GM19035 (cell line): ENCODE measurements around the gene MBOAT7.
"Not testable (repeated sequence)": the region's sequence is repeated elsewhere in the genome, so short reads cannot be mapped to it uniquely, and the experiment has no call there.

Experiments
- ATAC-seq: cut with Tn5 transposase; IDR thresholded peaks from one replicate; pipeline ENCODE4 v1.9.1; 2021; ENCODE audit not compliant: unreplicated experiment

The MBOAT7 gene

DNA sequence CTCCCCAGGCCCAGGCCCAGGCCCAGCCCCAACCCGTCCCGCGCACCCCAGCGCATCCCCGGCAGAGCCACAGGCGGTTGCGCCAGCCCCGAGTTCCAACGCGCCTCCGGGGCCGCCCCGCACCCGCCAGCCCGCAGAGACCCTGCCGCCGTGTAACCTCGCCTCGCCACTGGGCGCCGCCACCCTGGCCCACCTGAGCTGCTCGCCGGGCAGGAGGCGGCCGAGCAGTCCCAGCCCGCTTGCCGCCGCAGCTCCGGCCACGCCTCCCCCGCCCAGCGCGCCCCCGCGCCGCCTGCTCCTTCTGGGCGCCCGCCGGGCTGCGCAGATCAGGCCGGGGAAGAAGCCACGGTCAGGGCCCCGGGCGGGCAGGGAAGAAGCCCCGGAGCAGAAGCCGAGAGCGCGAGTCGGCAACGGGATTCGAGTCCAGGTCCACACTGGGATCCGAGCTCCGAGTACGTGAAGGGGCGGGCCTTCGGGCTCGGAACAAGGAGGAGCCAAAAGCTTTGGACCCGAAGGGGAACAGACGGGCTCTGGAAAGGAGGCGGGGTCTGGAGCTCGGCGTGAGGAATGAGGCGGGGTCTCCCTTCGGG, at the start of gene MBOAT7:
Gene MBOAT7 (minus strand): TSS at position 436 of the 590 bp plus-strand sequence. CDS start 1,072 bp downstream, outside the sequence.
- ATAC-seq, result peak; percentile 20

DNA sequence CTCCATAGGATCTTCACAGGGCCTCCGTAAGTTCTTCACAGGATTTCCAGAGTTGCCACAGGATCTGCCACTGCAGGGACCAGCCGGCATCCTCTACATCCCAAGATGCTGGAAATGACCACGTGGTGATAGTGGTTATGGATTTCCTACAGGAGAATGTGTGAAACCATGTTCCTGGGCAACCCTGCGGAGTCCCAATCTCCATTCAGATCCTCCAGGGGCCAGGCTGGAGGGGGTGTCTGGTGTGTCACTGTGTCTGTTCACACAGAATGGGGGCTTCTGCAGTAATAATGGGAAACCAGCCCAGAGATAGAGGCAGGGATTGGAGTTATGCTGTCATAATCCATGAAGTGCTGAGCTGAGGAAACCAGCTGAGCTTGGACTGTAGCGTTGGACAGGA, 44.6 kb upstream of the MBOAT7 start:
- no peak for ATAC-seq

GRCh38 chr19:54231077-54231931, 41.9 kb upstream of the MBOAT7 start:
- peak; percentile 59 for ATAC-seq

- no peak for ATAC-seq
Measured at GRCh38 chr19:54230031-54230430, 40.7 kb upstream of the MBOAT7 start.

GRCh38 chr19:54229146-54229545, 39.8 kb upstream of the MBOAT7 start:
- no peak for ATAC-seq

DNA sequence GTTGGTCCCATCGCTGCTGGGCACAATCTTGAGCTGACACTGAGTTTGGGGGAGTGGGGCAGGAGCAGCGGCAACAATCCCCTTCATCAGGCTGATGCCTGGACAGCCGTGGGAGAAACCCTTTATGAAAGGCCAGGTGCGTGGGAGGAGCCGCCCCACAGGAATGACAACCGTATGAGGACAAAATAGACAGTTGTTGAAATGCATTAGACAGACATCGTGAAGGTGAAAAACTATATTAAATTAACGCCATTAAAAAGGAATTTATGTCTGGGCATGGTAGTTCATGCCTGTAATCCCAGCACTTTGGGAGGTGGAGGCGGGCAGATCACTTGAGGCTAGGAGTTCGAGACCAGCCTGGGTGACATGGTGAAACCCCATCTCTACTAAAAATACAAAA, 35.2 kb upstream of the MBOAT7 start:
- ATAC-seq, result not testable (repeated sequence)

GRCh38 chr19:54223937-54224281, 34.5 kb upstream of the MBOAT7 start:
- ATAC-seq, result not testable (repeated sequence)

GRCh38 chr19:54223277-54223936, 34.0 kb upstream of the MBOAT7 start:
- not testable (repeated sequence) for ATAC-seq

DNA sequence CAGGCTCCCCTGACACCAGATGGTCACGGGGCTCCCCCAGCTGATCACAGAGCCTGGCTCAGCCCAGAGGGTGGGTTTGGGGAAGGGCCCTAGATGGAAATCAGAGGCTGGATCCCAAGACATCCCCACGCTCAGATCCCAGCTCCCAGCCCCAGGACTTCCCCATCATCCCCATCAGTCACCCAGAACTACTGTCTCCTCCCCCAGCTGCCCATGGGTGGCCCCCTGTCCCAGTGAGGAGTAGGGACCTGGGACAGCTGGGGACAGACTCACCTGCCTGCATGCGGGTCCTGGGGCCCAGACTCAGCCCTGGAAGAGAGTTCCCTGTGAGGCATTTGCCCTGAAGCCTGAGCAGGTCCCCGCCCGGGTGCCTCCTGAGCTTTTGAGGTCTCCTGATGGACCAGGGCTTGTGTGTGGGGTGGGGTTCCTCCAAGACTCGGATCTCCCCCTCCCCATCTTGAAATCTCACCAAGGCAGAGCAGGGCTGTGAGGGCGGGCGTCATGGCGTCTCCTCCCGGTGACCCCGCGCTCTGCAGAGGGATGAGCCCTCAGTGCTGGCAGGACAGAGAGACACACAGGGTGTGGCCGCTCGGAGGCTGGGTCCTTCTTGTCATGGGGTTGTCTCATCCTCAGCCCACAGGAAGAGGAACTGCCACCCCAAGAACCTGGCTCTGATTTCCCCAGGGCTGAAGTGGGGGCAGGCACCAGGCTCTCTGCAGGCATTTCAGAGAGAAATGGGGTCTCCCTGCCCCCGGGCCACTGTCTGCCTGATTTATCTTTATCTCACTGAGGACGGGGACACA, 33.3 kb upstream of the MBOAT7 start, which contains the start of gene LILRB3:
Gene LILRB3 (minus strand): TSS at position 534 of the 803 bp plus-strand sequence. CDS start 31 bp downstream, at position 503.
- not testable (repeated sequence) for ATAC-seq

- not testable (repeated sequence) for ATAC-seq
Measured at GRCh38 chr19:54221947-54222346, 32.6 kb upstream of the MBOAT7 start.

GRCh38 chr19:54219702-54220101, 30.3 kb upstream of the MBOAT7 start:
- not testable (repeated sequence) for ATAC-seq

- ATAC-seq, result no peak
Measured at GRCh38 chr19:54218960-54219661, 29.7 kb upstream of the MBOAT7 start.

DNA sequence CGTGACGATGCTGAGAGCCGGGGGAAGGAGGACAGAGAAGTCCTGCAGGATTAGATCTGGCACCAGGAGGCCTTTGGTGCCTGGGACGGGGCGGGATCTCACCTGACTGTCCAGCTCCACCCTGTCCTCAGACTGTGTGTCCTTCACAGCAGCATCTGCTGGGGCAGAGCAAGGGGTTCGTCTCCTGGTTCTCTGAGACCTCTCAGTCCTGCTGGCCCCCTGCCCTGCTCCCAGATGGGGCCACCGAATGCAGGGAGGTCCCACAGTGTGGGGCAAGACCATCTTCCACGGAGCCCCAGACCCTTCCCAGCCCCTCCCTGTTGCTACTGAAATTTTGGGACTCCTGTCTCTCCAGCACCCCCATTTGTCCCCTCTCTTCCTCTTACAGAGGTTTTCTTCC, 28.9 kb upstream of the MBOAT7 start:
- no peak for ATAC-seq

DNA sequence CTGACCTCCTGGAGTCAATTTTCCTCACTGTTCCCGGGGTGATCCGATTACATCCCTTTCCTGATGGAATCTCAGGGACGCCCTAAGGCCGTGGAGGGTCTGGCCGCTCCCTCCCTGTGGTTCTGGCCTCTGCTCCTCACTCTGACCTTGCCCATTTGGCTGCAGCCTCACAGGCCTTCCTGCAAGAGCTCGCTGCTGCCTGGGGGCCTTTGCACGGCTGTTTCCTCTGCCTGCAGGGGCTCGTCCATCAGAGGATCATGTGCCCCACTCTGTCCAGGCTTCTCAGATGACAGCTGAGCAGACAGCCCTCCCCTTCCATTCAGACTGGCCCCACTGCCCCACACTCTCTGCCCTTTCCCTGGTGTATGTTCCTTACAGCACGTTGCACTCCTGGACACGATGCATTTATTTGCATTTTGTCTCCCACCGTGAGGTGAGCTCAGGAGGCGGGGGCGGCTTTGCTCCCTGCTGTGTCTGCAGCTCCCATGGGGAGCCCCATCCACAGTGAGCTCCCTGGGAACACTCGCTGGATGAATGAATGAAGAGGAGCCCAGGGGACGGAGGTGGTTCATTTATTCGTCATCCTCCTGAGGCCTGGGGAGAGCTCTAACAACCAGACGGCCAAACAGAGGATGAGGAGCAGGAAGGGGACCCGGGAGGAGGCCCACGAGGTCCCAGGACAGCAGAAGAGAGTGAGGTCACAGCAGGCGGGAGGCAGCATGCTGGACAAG, 28.3 kb upstream of the MBOAT7 start:
- not testable (repeated sequence) for ATAC-seq

DNA sequence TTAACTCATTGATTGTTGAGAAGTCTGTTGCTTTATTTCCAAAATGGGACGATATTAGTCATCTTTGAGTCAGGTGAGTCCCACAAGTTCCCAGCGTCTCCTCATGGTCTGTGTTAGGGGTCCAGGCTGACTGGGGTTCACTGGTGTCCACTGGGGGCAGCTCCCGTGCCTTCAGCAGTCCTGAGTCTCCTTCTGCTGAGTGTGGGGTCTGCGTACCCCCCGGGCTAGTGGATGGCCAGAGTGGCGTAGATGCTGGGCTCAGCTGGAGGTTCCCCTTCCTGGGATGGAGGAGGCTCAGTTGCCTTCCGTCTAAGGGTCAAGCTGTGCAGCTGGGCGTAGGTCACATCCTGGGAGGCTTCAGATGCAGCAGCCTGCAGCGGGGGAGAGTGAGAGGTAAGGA, 27.5 kb upstream of the MBOAT7 start:
- ATAC-seq, result no peak

- not testable (repeated sequence) for ATAC-seq
Measured at GRCh38 chr19:54214734-54215133, 25.4 kb upstream of the MBOAT7 start.

DNA sequence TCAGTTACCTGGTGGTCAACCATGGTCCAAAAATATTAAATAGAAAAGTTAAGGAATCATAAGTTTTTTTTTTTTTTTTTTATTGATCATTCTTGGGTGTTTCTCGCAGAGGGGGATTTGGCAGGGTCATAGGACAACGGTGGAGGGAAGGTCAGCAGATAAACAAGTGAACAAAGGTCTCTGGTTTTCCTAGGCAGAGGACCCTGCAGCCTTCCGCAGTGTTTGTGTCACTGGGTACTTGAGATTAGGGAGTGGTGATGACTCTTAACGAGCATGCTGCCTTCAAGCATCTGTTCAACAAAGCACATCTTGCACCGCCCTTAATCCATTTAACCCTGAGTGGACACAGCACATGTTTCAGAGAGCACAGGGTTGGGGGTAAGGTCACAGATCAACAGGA, 24.8 kb upstream of the MBOAT7 start:
- ATAC-seq, result not testable (repeated sequence)

DNA sequence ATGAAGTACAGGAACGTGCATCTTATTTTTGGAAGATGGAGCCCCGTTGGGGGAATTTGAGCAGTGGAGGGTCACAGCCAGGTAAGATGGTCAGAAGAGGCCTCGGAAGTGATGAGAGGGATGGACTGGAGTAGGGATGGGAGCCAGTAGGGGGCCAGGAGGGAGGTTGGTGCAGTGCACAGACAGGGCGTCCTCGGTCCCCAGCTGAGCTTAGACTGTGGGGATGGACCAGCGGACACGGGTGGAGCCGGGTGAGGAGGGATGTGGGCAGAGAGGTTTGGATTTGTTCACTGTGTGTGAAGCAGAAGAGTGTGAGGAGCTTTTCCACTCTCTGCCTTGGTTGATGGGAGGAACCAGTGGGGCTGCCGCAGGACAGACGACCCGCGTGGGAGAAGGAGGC, 21.9 kb upstream of the MBOAT7 start:
- ATAC-seq, result no peak

- ATAC-seq, result no peak
Measured at GRCh38 chr19:54209811-54210494, 20.6 kb upstream of the MBOAT7 start.
